ENCODE data around the gene CYGB.
"Not testable (repeated sequence)": the region's sequence is repeated elsewhere in the genome, so short reads cannot be mapped to it uniquely, and the experiment has no call there.

Gene CYGB

DNA sequence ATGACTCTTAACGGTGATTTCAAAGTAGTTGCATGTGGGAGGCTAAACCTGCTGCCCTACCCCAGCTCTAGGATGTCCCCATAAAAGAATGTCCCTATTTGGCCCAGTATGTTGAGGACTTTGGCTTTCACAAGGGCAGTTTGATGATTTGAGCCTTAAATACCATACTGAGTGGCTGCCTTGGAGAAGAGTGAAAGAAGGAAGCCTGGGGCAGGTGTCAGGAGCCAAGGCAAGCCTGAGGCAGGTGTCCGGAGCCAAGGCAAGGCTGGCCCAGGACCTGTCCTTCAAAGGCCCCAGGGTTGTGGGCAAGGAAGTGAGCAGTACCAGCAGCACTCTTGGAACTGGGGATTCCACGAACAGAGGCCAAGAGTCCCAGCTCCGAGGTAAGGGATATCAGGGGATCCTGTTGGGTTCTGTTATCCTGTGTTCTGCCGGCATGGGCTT is 29.5 kb upstream of the CYGB start:
- DNase-seq, result no peak

DNA sequence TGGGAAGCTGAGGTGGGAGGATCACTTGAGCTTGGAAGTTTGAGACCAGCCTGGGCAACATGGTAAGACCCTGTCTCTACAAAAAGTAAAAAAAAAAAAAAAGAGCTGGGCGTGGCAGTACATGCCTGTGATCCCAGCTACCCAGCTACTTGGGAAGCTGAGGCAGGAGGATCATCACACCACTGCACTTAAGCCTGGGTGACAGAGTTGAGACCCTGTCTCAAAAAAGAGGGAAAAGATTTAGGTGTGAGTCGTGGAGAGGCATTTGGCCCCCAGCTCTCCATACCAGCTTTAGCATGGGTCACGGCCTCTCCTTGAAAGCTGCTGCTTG is 29.1 kb upstream of the CYGB start:
- DNase-seq, result no peak

DNA sequence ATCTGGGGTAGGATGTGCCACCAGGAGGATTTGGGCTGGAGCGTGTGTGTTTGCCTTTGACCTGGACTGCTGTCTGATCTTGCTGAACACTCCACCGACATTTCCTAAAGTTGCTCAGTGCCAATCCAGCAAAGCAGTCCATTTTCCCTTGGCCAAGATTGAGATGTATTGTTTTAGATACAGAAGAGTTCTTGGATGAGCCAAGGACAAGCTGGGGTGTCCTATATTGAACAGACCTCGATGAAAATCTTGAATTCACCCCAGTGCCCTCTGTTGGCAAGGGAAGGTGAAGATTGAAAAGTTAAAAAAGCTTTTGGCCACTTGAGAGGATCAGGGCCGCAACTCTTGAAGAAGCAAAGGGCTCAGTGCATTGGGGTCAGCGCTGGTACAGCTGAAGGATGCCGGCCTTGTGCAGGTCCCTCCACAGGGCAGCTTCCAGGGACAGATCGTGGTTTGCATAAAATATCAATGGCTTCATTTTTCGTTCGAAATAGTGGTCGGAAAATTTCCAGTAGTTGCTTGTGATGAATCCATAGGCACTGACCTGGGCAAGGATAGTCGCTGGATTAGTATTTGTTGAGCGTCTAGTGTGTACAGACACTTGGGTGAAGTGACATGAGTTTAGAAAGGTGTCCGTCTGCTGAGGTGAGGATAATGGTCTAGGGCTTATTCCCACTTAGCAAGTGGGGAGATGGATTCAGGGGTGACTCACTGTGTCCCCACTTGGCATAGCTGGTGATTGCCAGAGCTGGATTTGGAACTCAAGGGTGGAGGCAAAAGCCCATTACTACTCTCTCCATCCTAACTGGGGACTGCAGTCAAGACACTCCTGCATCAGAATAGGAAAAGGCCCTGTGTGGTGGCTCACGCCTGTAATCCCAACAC is 28.5 kb upstream of the CYGB start:
- no peak for DNase-seq

DNA sequence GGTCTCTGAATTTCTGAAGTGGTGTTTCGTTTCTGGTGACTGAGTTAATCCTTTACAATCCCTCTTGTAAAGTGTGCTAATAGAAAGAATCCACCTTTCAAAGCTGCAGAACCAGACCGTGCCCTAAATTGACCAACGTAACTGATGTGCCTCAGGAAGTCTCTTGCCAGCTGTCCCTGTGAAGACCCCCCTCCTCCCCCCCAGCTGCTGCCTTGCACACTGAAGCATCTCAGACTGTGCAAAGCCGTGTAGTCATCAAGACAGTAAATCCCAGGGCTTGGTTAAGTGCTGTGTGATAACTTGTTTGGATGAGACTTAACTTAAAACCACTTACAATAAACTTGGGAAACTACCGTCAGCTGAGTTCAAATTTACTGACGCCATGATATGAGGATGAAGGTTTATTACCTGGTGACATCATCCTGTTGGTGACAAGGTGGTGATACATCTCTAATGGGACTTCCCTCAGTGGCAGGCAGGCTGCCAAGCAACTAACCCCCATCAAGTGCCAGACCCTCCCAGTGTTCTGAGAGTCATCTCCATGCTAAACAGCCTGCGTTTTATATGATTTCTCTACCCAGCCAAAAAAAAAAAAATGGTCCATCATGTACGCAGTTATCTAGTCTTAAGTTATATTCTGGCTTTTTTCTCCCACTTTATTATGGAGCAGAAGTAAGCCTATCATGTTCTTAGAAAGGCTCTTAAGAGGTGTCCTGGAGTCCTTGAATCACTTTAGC is 27.6 kb upstream of the CYGB start:
- DNase-seq, result not testable (repeated sequence)

DNA sequence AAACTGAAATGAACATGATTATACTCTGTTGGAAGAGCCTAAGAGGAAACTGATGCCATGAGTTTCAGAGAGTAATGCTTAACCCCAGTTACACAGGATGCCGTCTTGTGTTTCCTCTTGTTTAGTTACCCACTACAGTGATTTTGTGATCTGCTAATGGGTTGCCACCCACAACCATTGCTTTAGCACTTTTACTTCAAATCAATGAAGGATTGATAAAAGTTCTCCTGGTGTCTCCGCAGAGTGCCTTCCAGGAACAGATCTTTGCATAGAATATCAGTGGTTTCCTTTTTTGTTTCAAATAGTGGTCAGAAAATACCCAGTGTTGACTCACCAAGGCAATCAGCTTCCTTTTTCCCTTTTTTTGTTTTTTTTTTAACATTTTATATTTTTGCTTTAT is 25.9 kb upstream of the CYGB start:
- DNase-seq, result not testable (repeated sequence)

DNA sequence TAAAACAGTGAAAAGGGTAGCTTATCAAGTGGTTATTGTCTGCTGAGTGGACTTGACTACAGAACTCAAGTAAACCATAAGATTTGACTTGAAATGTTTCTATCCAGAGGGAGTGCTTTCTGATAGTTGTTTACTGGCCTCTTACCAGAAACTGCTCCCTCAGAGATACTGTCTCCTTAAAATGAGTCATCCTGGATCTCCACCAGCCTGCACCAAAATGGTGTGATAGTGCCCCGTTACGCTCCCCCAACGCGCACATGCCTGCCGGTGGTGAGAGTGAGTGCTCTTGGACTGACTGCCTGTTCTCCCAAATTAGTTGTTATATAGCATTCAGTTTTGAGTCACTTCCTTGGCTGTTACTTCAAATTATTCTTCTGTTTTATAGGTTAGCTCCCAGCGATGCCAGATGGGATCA is 25.2 kb upstream of the CYGB start:
- no peak for DNase-seq

DNA sequence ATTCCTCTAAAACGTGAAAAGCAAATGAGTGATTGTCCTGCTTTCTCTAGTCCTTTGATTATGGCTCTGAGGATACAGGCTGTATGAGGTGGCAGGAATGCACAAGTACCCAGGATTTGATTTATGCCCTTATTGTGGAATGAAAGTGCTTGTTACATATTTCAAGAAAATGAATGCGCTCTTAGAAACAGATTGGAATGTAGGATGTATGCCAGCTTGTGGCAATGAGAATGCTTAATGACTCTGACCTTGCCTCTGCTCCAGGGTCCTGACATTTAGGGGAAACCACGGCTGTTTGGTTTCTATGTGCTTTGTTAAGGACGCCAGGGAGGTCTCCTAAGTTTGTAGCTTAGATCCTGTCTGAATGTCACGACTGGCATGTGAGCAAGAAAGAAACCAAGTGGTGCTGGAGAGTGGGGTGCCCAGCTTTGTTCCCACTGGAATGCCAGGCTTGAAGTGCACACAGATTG is 24.3 kb upstream of the CYGB start:
- DNase-seq, result no peak

DNA sequence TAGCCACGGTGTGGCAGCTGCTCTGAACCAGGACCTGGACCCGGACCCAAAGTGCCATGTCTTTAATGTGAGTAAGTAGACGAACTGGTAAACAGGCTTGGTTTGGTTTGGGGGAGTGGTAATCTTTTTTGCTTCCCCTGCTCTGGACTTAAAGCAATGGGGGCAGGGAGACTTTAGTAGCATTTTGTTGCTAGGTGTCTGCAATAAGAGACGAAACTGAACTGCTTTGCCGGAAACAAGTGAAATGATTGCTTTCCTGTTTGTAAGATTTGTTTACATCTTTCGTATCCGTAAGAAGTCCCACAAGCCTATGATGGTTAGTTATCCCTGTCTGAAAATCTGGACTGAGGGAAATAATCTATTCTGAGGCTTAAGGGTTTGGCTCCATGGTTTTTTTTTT is 23.8 kb upstream of the CYGB start:
- DNase-seq, result no peak

DNA sequence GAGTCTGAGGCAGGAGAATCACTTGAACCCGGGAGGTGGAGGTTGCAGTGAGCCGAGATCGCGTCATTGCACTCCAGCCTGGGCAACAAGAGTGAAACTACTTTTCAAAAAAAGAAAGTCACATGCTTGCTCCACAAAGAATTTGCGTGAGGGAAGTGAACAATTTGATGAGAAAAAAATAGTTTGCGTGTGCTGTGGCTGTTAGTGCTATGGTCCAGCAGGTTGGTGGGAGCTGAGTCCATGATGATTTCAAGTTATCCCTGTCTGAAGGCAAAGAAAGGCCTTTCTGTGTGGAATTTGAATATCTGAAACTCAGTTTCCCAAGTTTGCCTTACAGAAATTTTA is 23.3 kb upstream of the CYGB start:
- no peak for DNase-seq

DNA sequence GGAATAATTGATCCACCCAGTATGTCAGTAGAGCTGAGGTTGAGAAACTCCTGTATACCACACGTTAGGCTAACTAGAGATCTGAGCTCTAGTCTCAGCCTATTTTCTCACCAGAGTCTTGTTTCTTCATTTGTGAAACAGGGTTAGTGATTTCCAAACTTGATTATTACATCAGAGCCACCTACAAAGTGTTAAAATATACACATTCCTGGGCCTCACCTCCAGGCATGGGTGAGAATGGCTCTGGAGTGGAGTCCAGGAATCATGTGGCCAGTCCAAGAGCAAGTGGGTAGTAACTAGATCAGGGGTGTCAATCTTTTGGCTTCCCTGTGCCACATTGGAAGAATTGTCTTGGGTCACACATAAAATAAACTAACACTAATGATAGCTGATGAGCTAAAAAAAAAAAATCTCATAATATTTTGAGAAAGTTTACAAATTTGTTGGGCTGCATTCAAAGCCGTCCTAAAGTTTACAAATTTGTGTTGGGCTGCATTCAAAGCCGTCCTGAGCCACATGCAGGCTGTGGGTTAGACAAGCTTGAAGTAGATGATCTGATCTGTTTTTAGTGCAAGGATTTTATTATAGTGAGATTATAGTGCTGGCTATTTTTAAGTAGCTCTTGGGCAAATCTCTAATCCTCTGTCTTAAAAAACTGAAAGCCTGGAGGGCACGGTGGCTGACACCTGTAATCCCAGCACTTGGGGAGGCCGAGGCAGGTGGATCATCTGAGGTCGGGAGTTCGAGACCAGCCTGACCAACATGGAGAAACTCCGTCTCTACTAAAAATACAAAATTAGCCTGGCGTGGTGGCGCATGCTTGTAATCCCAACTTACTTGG is 22.7 kb upstream of the CYGB start:
- no peak for DNase-seq

DNA sequence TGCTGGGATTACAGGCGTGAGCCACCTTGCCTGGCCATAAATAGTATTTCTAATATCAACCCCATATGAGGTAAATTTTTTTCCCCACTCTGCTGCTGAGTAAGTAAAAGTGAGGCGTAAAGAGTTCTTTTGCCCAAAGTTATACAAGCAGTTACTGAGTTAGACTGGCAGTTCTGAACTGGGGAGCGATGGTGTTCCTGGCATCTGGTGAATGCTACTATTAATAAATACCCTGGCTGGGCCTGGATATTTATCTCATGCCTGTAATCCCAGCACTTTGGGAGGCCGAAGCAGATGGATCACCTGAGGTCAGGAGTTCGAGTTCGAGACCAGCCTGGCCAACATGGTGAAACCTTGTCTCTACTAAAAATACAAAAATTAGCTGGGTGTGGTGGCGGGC is 22.0 kb upstream of the CYGB start:
- DNase-seq, result not testable (repeated sequence)

DNA sequence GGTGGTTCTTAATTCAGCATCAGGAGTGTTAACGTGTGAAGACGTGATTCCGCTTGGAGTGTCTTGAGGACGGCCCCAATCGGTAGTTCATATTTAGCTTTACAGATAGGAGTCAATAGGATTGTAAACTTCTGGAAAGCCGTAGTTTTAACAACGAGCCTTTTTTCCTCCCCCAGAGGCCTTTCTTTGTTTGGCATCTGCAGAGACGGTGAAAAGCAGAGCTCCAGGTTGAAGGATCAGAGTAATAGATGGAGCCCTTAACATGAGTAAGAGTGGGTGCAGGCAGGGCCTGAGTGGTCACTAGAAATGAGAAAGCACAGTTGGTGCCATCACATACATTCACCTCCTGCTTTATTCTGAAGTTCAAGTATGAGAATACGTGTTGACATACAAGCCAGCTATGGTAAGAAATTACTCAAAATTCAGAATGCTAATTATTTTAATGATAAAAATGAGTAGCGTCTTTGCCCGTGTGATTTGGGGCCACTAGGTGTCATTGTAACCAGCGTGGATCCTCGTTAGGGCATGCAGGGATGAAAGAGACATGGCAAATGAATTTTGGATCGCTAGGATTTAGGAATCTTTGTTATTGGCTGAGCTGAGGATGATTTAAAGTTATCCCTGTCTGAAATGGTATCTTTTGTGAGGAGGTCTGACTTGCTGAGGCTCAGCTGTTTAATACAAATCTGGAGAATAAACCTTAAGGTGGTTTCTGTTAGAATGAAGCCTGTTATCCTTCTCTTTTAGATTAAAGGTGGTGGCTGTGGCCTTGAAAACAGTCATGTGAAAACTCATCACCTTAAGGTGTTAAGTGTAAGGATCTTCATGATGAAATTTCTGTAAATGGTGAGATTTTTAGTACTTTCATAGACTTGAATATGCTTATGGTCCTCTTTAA is 20.9 kb upstream of the CYGB start:
- no peak for DNase-seq

DNA sequence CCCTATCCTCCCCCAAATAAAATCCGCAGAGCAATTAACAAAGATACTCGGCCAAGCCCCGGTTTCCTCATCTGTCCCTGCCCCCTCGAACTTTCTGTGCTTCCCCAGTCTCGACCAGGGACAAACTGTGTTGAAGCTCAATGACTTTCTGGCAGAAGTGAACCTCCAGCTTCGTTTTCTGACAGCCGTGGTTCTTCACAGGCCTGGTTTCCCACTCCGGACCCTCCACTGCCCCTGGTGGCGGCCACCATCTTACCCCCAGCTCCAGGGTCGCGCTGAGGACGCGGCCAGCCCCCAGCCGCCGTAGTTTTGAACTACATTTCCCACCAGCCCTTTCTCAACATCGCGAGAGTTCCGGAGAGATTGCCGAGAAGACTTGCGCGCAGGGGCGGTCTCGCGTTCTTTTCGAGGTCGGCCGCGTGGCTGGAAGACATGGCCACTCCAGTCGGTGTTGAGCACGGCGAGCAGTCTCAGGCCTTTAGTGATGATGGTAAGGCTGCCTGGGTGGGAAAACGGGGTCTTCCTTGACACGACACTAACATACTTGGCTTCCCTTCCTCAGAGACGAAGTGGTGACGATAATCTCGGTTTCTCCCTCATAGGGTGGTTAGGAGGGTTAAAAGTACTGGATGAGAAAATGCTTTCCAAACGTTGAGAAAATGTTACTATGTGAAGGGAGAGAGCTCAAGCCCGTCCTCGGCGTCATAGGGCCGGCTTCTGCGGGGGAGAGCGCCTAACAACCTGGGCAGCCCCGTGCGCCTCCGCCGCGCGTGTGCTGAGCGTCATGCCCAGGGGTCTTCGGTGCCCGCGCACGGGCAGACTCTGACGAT is 20.1 kb upstream of the CYGB start:
- DNase-seq, result peak; percentile 98

DNA sequence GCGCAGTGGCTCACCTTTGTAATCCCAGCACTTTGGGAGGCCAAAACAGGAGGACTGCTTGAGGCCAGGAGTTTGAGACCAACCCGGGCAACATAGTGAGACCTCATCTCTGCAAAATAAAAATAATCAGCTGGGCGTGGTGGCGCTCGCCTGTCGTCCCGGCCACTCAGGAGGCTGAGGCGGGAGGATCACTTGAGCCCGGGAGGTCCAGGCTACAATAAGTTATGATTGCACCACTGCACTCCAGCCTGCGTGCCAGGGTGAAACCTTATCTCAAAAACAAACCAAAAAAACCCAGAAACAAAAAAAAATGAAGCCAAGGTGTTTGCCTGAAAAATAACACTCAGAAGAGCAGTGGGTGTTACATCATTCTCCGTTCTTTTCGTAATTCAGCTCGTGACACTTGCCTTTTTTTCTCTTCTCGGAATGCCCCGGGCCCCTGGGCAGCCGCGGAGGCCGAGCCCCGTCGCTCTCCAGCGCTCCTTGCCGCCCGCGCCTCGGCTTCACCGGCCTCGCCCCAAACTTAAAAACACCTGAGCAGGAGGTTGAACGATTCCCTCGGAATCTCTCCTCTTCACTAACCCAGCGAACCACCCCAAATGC is 19.4 kb upstream of the CYGB start:
- no peak for DNase-seq

DNA sequence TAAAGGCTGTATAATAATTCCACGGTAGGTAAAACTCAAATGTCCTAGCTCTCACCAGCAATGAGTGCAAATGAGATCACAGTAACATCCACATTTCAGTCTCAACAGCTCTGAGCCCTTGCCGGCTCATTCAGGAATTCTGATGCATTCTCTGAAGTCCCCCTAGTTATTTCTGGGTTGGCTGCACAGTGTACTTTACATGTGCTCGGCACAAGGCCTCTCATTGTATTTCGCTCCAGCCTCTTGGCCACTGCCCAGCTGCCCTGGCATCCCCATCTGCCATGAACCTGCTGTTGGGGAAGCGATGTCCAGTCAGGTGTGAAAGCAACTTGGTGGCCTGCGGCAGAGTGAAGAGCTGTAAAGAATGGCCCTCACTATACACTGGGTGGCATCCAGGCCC is 16.6 kb upstream of the CYGB start:
- no peak for DNase-seq

DNA sequence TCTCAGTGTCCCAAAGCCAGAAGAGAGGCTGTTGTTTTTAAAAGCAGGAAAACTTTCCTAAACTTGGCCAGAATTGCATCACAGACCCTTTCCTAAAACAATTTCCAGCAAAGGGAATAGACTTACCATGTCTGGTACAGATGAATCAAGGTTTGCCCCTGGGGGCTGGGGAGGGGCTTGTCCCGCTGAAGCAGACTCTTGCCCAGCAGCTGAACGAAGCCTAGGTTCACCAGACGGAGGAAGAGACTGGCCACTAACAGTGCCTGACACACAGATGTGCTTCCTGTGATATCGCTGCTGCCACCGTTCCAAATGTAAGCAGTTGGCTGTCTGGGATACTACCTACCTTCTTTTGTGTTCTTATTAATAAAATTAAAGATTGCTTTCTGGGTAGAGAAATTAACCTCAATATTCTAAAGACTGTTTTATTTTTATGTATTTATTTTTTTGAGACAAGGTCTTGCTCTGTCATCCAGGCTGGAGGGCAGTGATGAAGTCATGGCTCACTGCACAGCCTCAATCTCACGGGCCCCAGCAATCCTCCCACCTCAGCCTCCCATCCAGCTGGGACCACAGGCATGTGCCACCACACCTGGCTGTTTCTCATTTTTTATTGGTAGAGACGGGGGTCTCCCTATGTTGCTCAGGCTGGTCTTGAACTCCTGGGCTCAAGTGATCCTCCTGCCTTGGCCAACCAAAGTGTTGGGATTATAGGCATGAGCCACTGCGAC is 15.8 kb upstream of the CYGB start:
- DNase-seq, result no peak

DNA sequence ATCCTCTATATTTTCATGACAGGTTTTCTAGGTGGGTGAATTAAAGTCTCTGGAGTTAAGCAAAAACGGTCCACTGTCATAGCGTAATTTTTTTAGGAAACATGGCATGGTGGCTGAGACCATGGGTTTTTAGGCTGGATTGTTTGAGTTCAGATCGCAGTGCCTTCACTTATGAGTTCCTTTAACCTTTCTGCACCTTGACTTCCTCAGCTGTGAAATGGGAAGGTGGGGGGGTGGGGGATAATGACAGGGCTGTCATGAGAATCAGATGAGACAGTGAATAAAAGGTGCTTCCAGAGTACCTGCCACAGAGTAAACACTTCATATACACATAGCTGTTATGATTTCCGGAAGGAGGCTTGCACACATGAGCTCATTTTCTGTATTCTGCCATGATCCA is 14.2 kb upstream of the CYGB start:
- no peak for DNase-seq

DNA sequence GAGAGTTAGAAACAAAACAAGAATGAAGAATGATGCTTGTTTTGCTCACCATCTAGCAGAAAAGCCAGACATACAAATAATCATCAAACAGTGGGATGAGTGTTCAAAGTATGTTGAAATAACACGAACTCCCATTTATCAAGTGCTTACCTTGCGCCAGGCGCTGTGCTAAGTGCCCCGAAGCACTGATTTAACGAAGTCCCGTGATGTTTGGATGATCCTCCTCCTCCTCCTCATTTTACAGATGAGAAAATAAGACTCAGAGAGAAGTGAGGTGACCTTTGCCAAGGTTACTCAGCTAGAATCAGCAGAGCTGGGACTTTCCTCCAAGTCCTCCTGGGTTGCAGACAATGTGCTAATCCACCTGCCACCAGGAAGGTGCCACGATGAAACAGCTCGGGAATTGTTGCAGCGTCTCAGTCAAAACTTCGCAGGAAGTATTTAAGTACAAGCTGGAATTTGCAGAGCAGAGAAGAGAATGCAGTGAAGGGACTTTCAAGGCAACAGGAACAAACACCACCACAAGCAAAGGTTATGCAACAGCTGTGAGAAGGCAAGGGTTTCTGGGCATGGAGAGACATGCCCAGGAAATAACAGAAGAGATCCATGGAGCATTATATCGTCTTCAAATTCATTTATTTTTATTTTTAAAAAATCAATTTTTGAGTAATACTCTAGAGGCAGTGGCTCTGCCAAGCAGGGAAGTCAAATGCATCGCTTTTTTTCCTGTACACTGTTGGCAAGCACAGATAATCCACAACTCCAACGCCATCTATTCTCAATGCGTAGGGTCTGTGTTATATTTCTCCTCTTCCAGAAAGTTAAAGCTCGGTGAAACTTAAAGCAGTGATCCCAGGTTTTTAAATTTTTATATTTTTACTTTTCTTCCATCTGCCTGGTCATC is 13.5 kb upstream of the CYGB start:
- DNase-seq, result no peak

DNA sequence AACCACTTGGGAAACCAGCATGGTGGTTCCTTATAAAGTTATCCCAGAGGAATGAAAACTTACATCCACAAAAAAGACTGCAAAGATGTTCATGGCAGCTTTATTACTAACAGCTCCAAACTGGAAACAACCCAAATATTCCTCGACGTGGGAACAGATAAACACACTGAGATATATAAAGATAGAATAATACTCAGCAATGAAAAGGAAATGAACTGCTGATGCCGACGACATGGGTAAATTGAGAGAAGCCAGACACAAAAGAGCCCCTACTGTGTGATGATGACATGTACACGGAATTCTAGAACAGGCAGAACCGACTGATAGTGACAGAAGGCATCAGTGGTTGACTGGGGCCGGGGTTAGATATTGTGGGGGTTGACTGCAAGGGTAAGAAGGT is 12.0 kb upstream of the CYGB start:
- no peak for DNase-seq
